GM19043 (cell line): ENCODE measurements around the gene STK40.
A peak's percentile ranks its signal among the peaks of the same experiment; 100 is the strongest.

Experiments
- ATAC-seq: cut with Tn5 transposase; IDR thresholded peaks from one replicate; pipeline ENCODE4 v1.9.1; 2021; ENCODE audit warnings: low read depth; ENCODE audit not compliant: unreplicated experiment

Gene STK40

DNA sequence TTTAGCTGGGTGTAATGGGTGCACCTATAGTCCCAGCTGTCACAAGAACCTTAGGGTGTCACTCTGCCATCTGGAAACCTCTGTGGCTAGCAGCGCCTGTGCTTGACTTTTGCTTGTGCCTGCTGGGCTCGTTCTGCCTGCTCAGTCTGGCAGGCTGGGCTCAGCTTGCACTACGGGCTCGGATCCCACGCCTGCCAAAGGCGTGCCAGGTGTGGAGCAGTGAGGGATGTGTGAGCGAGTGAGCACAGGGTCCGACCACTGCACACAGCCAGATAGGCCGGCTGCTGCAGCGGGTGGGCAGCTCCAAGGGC is 14.7 kb upstream of the STK40 start:
- no peak for ATAC-seq

DNA sequence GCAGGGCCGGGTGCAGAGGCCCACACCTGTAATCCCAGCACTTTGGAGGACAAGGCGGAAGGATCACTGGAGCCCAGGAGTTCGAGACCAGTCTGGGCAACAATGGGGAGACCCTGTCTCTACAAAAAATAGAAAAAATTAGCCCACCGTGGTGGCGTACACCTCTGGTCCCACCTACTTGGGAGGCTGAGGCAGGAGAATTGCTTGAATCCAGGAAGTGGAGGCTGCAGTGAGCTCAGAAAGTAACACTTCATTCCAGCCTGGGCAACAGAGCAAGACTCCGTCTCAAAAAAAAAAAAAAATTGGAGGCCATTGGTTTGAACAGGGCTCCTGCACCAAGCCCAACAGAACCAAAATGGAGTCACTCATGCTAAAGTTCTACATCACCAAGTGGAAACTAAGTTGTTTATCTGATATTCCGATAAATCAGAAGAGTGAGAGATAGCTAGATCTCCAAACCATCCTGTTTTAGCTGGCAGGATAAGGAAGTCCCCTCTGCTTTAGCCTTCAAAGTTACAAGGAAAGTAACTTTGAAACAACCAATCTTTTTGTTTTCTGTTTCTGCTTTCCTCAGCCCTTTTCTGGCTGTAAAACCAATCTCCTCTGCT is 12.8 kb upstream of the STK40 start:
- ATAC-seq = no peak

DNA sequence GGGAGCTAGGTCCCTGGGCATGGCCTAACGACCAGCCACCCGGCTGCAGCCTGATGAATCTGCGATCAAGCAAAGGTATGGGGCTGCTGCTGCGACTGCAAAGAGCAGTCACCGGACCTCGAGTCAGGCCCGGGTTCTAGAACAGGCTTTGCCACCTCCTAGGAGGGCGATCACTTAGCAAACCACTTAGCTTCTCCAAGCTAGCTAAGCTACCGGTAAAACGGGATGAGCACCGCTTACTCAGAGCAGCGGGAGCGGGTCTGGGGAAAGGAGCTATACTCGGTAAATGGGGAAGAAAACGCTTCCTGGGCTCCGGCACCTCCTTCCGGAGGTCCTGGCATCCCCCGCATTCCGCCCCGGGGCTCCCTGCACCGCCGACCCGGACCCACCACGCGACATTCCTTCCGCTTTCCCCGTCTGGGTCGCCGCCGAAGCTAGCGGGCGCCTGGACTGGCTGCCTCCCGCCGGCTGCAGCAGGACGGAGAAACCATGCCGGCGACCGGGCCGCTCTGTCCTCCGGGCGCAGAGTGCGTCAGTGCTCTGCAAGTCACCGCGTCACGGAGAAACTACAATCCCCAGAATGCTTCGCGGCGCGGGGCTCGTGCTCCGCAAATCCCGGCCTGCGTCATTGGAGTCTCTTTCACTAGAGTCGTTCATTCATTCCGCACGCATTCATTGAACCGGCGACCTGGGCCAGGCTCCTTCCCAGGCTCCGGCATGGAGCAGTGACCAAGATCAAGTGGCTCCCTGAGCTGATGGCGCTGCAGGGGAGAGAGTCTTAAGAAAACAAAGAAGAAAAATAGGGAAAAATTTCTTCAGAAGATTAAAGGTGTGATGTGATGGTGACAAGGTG is 11.9 kb upstream of the STK40 start, which contains the start of gene LSM10:
Gene LSM10 (minus strand): TSS at position 531 of the 853 bp plus-strand sequence. CDS start 3,779 bp downstream, outside the sequence.
- ATAC-seq = peak; percentile 58

DNA sequence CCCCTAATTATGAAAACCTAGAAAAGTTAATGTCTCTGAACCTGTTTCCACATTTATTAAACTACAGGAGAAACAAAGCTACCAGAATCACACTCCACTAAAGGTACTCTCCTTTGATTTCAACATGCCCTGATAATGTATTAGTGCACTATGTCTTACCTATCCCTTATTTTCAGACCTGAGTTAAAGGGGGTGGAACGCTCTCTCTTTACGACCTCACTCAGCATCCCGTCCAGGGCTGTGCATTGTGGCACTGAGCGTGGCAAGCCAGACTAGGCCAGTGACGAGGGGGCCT is 11.3 kb upstream of the STK40 start:
- ATAC-seq = no peak

DNA sequence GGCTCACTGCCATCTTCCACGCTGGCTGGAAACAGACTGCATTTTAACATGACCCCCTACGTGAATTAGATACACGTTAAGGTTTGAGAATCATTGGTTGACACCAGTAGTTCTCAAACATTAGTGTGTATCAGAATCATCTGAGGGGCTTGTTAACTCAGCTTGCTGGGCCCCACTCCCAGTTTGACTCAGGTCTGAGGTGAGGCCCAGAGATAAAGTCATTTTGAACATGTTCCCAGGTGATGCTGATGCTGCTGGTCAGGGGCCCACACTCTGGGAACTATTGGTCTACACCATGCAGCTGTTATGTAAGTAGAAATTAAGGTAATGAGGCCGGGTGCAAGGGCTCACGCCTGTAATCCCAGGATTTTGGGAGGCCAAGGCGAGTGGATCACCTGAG is 10.6 kb upstream of the STK40 start:
- ATAC-seq = no peak

DNA sequence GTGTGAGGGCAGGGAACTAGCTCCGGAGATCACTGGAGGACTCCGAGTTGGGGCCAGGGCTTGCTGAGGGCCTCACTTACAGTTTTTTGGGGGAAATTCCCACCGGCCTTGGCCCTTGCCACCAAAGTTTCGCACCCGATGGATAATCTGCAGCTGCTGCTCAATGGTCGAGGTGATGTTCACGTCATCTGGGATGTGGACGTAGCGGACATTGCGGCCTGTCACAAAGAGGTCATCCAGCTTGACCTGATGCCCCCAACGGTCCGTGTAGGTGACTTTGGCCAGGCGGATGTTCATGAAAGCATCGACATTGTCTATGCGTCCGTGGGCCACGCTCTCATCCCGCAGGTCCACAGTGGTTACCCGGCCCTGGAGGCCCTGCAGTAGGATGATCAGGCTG is 8.0 kb upstream of the STK40 start:
- no peak for ATAC-seq

DNA sequence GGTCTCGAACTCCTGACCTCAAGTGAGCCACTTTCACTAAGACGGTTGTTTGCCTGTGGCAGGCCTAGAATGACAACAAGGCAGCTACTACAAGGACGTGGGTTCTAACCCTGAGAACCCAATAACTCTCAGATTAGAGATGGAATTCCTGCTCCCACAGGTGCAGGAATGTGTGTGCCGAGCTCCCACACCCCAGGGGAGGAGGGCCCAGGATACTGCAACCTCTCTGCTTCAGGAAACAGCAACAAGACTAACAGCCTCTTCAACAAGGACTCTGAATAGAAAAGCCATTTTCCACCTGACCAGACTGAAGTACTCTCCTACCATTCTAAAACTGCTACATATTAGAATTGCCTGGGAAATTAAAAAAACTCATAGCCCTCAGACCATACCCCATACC is 7.1 kb upstream of the STK40 start:
- no peak for ATAC-seq

DNA sequence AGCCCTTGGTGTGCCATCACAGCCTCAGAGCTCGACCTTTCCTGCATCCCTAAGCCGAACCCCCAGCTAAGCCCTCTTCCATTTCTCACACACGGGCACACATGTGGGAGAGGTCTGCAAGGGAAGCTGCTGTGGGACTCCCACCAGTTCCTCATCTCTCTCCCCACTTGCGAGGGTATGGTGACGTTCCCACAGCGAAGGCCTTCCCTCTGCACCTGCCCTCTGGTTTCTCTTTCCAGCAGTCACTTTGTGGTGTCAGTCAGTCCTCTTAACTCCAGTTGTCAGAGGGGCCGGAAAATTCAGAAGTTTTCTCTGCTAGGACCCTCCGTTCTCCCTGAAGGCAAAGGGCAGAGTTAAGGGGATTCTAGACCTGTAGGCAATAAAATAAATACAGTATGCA is 5.5 kb upstream of the STK40 start:
- no peak for ATAC-seq

DNA sequence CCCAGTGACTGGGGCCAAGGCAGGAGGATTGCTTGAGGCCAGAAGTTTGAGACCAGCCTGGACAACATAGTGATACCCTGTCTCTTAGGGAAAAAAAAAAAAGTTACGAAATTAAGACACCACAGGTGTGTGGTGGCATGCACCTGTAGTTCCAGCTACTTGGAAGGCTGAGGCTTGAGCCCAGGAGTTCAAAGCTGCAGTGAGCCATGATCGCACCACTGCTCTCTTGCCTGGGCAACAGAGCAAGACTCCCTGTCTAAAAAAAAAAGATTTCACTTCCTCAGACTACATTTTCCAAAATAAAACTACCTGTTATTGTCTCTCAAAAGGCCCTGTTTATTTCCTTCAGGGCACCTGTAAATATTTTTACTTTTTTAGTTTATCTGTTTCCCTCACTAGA is 4.7 kb upstream of the STK40 start:
- no peak for ATAC-seq

DNA sequence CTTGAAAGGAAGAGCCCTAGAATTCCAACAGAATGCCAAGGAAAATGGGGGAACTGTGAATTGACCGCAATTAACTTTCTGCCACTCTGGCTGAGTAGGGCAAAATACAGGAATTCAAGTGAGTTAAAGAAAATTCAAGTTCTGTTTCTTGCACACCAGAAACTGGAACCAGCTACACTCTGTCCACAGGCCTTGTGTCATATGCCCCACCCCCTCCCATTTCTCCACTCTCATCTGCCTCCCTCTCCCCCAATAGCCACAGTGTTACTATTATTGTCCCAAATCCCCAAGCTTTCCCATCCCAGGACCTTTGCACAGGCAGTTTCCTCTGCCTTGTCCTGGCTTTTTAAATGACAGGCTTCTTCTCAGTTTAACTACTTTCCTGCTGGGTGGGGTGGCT is 4.3 kb upstream of the STK40 start:
- ATAC-seq = no peak

DNA sequence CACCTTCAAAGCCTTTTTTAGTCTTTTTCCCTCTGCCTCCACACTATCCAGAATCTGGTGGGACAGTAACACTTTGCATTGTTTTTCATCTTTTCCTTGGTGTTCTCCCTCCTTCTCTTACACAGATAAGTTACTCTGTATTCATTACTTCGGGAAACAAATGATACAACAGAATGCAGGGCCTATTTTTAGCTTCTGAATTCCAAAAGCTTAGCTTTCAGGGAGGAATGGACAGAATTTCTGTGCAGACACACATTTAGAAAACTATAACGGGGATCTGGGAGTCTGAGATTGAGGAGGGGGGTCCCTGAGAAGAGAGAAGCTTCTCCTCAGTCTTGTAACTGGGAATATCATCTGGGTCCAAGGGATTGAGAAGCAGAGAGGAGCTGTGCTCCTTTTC is 3.5 kb upstream of the STK40 start:
- no peak for ATAC-seq

DNA sequence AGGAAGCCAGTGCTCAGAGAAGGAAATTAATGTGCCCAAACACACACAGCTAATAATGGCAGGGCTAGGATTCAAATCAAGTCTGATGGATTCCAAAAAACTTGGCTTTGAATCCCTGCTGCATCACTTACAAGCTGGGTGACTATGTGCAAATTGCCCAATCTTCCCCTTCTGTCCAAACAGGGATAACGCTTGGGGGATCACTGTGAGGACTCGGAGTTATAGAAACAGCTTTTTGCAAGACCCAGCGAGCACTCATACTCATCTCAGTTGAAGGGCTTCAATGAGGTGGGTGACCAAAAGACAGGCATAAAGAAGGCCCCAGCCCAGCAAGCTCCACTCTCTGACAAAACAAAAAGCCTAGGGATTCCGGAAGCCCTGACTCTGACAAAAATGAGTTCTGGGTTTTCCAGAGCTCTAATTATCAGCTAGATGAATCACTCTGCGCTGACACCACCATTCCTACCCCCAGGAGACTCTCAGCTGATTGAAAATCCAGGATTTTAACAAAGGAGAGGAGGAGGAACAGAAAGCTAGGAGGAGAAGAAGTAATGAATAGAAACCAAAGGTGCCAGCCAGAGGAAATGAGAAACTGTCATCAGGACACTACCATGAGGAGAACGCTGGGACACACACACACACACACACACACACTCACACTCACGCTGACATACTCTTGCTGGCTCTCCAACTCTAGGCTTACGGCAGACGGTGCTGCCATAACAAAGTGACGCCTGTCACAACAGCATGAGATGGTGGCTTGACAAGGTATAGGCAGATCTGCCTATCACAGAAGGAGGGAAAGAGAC is 1.6 kb upstream of the STK40 start:
- ATAC-seq = no peak

DNA sequence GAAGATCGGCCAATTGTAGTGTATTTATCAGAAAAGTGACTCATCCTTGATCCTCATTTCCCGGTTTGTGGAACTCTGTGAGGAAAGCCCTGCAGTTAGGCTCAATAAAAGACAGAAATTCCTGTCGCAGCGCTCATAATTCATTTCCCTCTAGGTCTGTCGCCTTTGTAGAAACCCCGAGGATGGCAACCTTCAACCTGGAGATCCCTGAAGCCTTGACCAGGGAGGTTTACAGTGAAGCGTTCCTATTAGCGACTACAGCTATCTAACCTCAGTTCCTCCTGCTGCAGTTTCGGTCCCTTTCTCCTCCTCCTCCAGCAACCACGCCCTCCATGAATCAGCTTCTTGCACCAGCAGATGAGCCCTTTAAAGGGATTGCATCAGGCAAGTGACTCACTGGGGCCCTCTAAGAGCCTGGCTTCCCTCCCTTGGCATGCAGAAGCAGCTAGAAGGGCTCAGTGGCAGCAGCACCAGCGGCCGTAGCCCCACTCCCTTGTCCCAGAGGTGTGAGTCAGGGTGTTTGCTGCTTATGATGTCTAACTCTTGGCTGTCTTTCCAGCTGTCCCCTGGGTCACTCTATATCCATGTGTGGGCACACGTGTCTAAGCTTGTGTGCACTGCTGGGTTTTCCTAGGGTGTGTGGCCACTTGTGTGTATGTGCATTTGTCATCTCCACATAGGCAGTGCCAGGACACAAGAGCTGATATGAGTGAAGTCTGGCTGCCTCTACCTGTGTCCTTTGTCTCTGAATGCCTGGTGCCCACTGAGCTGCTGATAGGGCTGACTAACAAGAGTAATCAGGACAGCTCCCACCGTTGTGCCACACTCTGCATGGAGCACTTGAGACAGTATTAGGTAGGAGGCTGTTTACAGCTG is 779 bp upstream of the STK40 start:
- no peak for ATAC-seq

DNA sequence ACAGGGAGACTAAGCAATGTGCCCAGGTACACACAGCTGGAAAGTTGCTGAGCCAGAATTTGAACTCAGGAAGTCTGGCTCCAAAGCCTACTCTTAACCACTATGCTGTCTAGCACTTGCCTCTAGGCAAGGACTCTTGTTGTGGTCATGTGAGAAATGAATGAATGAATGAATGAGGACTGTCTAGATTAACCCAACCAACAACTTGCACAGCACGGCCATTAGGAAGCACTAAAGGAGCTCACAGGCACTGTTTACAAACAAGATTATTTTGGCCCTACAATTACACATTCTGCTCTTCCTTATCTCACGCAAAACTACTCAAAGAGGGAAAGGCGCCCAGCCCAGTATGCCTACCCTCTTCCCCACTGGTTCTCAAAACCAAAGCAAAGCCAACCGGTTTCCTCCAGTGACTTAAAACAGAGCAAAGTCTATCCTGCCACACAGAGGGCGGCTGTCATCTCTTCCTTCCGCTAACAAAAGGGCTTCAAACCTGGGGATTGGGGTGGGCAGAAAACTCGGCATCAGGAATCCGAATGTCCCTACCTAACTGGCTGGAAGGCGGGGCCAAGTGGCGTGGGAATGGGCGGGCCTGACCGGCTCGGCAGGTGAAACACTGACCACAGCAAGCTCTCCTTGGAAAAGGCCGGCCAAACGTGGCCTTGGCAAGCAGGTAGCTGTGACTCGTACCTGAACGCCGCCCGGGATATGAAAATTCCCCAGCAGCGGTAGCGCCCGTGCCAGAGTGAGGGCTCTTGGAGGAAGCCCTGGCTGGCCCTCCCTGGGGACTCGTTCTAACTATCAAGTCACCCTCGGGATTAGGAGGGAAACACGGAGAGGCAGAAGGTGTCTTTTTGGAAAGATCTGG is 948 bp downstream of the STK40 start:
- ATAC-seq = no peak

DNA sequence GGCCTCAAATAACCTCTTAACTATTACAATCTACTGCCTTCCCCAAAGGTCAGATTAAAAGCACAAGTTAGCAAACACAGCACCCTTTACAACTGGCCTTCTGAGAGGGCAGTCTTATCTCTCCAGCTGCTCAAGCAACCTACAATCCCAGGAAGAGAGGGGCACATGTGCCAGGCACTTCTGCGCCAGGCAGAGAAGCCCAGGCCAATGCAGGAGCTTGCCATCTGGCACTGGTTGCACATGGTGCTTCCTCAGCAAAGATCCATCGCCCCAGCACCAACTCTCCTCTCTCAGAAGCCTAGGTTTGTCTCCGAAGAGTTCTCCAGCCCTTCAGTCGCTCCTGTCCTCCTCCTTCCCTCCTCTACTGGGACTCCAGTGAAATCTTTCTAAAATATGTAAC is 2.5 kb downstream of the STK40 start:
- ATAC-seq = no peak

DNA sequence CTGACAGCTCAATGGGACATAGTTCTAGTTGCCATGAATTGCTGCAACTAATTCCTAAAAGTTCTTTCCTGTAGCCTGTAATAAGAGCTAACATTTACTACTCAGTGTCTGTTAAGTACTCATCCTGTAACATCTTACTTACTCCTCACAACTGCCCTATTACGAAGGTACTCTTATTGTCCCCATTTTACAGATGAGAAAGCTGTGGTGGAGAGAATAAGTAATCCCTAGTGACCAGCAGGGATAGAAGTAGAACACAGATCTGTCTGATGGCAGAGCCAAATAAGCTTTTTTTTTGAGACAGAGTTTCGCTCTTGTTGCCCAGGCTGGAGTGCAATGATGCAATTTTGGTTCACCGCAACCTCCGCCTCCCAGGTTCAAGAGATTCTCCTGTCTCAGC is 3.1 kb downstream of the STK40 start:
- no peak for ATAC-seq

DNA sequence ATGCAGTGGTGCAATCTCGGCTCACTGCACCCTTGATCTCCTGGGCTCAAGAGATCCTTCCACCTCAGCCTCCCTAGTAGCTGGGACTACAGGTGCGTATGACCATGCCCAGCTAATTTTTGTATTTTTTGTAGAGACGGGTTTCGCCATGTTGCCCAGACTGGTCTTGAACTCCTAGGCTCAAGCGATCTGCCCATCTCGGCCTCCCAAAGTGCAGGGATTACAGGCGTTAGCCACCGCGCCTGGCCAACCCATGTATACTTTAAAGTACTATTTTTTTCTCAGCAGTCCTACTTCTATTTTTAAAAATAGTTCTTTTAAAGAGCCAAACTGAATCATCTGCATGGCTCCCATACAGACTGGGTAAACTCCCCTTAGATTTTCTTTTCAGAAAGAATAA is 3.5 kb downstream of the STK40 start:
- no peak for ATAC-seq

DNA sequence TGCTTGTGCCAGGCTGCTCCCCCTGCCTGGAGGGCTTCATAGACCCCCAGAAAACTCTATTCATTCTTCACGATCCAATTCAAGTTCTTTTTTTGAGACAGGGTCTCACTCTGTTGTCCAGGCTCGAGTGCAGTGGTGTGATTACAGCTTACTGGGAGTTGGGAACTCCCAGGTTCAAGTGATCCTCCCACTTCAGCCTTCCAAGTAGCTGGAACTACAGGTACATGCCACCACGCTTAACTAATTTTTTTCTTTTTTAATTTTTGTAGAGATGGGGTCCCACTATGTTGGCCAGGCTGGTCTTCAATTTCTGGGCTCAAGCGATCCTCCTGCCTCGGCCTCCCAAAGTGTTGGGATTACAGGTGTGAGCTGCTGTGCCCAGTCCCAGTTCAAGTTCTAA is 4.3 kb downstream of the STK40 start:
- no peak for ATAC-seq

DNA sequence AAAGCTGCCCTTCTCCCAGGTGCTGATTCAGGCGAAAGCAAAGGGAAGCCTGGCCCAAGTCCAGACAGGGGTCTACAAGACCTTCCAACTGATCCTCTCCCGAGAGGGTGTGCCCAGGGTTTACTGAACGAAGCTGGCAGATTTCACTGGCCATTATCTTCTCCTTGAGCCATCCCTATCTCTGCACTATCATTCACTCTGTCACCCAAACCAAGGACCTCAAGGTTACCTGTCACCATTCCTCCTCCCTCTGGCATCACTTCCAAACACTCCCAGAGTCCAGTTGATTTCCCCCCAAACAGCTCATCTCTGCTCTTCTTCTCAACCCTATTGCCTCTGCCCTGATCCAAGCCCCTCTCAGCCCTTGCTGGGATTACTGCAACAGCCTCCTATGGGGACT is 4.9 kb downstream of the STK40 start:
- no peak for ATAC-seq

DNA sequence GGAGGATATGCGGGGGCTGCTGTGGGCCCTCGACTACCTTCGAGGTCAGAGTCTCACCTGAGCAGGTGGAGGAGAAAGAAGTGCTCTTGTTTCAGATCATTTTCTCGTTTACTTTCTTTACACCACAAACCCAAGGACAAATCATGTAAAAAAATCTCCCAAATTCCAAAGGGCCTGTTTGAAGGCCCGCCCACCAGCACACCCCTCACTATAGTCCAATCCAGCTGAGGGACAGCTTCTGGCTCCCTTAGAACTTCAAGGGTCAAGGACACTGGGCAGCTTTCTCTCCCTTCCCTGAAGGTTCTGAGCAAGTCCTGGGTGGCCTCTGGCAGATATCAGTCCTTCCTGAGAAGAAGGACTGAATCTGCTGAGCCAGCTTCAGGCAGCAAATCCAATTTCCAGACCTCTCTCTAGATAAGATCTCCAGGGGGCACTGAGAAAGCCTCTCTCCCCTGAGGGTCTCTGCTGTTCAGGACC is 5.5 kb downstream of the STK40 start:
- no peak for ATAC-seq
